H9 (cell line): ENCODE measurements around the gene ARGFX. TPM values are rescaled to one million over a fixed set of nuclear protein-coding genes. Genes with fewer than 3 reads are reported as not detected.
A peak's percentile ranks its signal among the peaks of the same experiment; 100 is the strongest.

Source experiments
- DNase-seq: peaks from one replicate; pipeline ENCODE4 v3.0.0-alpha.2; 2017
- H2AFZ ChIP-seq: one replicate; pipeline ENCODE4 v1.6.1; 2013; ENCODE audit warnings: mild to moderate bottlenecking, low read length, control low read depth, moderate library complexity
- H2AK5ac ChIP-seq: 2 replicates; pipeline ENCODE4 v1.6.1; 2013; ENCODE audit warnings: low read length, control low read depth, mixed read lengths; ENCODE audit not compliant: insufficient read length
- H2BK120ac ChIP-seq: one replicate; pipeline ENCODE4 v1.6.1; 2013; ENCODE audit warnings: low read depth, mild to moderate bottlenecking, low read length, control low read depth, inconsistent platforms; ENCODE audit not compliant: poor library complexity, severe bottlenecking
- H2BK12ac ChIP-seq: 2 replicates; pipeline ENCODE4 v1.6.1; 2013; ENCODE audit warnings: low read length, control low read depth, mixed read lengths, low read depth; ENCODE audit not compliant: insufficient read length
- H2BK15ac ChIP-seq: 2 replicates; pipeline ENCODE4 v1.6.1; 2013; ENCODE audit warnings: low read depth, low read length, control low read depth
- H2BK20ac ChIP-seq: one replicate; pipeline ENCODE4 v1.6.1; 2013; ENCODE audit warnings: low read depth, mild to moderate bottlenecking, low read length, control low read depth, inconsistent platforms; ENCODE audit not compliant: poor library complexity, severe bottlenecking
- H2BK5ac ChIP-seq: 2 replicates; pipeline ENCODE4 v1.6.1; 2013; ENCODE audit warnings: low read length, control low read depth, mixed read lengths; ENCODE audit not compliant: insufficient read length
- H3K14ac ChIP-seq: 2 replicates; pipeline ENCODE4 v1.6.1; 2013; ENCODE audit warnings: low read length, control low read depth; ENCODE audit not compliant: insufficient read depth
- H3K18ac ChIP-seq: 2 replicates; pipeline ENCODE4 v1.6.1; 2013; ENCODE audit warnings: low read depth, mild to moderate bottlenecking, mixed read lengths, low read length, control low read depth; ENCODE audit not compliant: insufficient read length
- H3K23ac ChIP-seq: 2 replicates; pipeline ENCODE4 v1.6.1; 2013; ENCODE audit warnings: low read length, control low read depth, mixed read lengths, low read depth; ENCODE audit not compliant: insufficient read length
- H3K23me2 ChIP-seq: 2 replicates; pipeline ENCODE4 v1.6.1; 2013; ENCODE audit warnings: low read depth, mild to moderate bottlenecking, mixed read lengths, low read length, control low read depth; ENCODE audit not compliant: insufficient read length, poor library complexity, severe bottlenecking
- H3K27ac ChIP-seq: 2 replicates; pipeline ENCODE4 v1.5.1; 2013; ENCODE audit warnings: low read length, control low read depth, mixed read lengths, low read depth; ENCODE audit not compliant: insufficient read length
- H3K27me3 ChIP-seq: 2 replicates; pipeline ENCODE4 v1.6.1; 2013; ENCODE audit warnings: low read length, control low read depth, inconsistent platforms; ENCODE audit not compliant: insufficient read depth
- H3K4ac ChIP-seq: 2 replicates; pipeline ENCODE4 v1.6.1; 2013; ENCODE audit warnings: low read depth, mild to moderate bottlenecking, control low read depth, inconsistent platforms, low read length, moderate library complexity
- H3K4me1 ChIP-seq: 2 replicates; pipeline ENCODE4 v1.6.1; 2013; ENCODE audit warnings: low read length, control low read depth, inconsistent platforms; ENCODE audit not compliant: insufficient read depth
- H3K4me2 ChIP-seq: 2 replicates; pipeline ENCODE4 v1.6.1; 2013; ENCODE audit warnings: low read length, control low read depth, mixed read lengths; ENCODE audit not compliant: insufficient read length, insufficient read depth
- H3K56ac ChIP-seq: 2 replicates; pipeline ENCODE4 v1.6.1; 2013; ENCODE audit warnings: low read depth, mild to moderate bottlenecking, mixed read lengths, low read length, control low read depth; ENCODE audit not compliant: insufficient read length
- H3K79me1 ChIP-seq: 2 replicates; pipeline ENCODE4 v1.6.1; 2013; ENCODE audit warnings: low read depth, mild to moderate bottlenecking, moderate library complexity, low read length, control low read depth, inconsistent platforms; ENCODE audit not compliant: insufficient read depth, poor library complexity, severe bottlenecking
- H3K79me2 ChIP-seq: 2 replicates; pipeline ENCODE4 v1.6.1; 2013; ENCODE audit warnings: low read length, control low read depth, inconsistent platforms; ENCODE audit not compliant: insufficient read depth
- H3K9ac ChIP-seq: 2 replicates; pipeline ENCODE4 v1.6.1; 2013; ENCODE audit warnings: low read length, control low read depth, mixed read lengths; ENCODE audit not compliant: insufficient read length; ENCODE audit errors: extremely low read depth
- H3K9me3 ChIP-seq: one replicate; pipeline ENCODE4 v1.6.1; 2013; ENCODE audit warnings: low read depth, low read length, inconsistent platforms; ENCODE audit not compliant: control insufficient read depth
- H3T11ph ChIP-seq: one replicate; pipeline ENCODE4 v1.6.1; 2013; ENCODE audit warnings: mild to moderate bottlenecking, low read length, control low read depth, inconsistent platforms
- H4K20me1 ChIP-seq: one replicate; pipeline ENCODE4 v1.6.1; 2013; ENCODE audit not compliant: control insufficient read depth, insufficient read length, insufficient read depth
- H4K5ac ChIP-seq: 2 replicates; pipeline ENCODE4 v1.6.1; 2013; ENCODE audit warnings: low read depth, mild to moderate bottlenecking, mixed read lengths, low read length, control low read depth; ENCODE audit not compliant: insufficient read length
- H4K8ac ChIP-seq: replicated peaks from 2 replicates; pipeline ENCODE4 v1.6.1; 2013; ENCODE audit warnings: low read length, control low read depth, mixed read lengths, low read depth; ENCODE audit not compliant: insufficient read length
- H4K91ac ChIP-seq: 2 replicates; pipeline ENCODE4 v1.6.1; 2013; ENCODE audit warnings: low read depth, mild to moderate bottlenecking, moderate library complexity, mixed read lengths, low read length, control low read depth; ENCODE audit not compliant: insufficient read length
- H3K27ac Mint-ChIP-seq, 3 experiments: 2 replicates in 2 of 3; 3 replicates in 1 of 3; pipeline ENCODE4 v1.8.0; 2020 to 2021; ENCODE audit warnings: mixed read lengths in 3 of 3, mild to moderate bottlenecking in 1 of 3, moderate library complexity in 1 of 3
- H3K27me3 Mint-ChIP-seq: 2 replicates; pipeline ENCODE4 v1.8.0; 2021; ENCODE audit warnings: low read depth, mild to moderate bottlenecking, moderate library complexity, mixed read lengths
- H3K36me3 Mint-ChIP-seq, 3 experiments: 2 replicates in 2 of 3; 3 replicates in 1 of 3; pipeline ENCODE4 v1.8.0; 2020 to 2021; ENCODE audit warnings: low read depth in 3 of 3, mixed read lengths in 3 of 3; ENCODE audit not compliant: insufficient read depth in 1 of 3
- H3K4me1 Mint-ChIP-seq, 2 experiments: 2 replicates each; pipeline ENCODE4 v1.8.0; 2020; ENCODE audit warnings: mixed read lengths in 2 of 2
- H3K4me3 Mint-ChIP-seq, 2 experiments: 2 replicates in 1 of 2; 3 replicates in 1 of 2; pipeline ENCODE4 v1.8.0; 2020 to 2021; ENCODE audit warnings: mild to moderate bottlenecking in 2 of 2, mixed read lengths in 2 of 2, moderate library complexity in 1 of 2
- H3K9me3 Mint-ChIP-seq, 2 experiments: 2 replicates in 1 of 2; 3 replicates in 1 of 2; pipeline ENCODE4 v1.8.0; 2020; ENCODE audit warnings: mild to moderate bottlenecking in 2 of 2, mixed read lengths in 2 of 2, moderate library complexity in 1 of 2
- CTCF ChIP-seq: fragments of 200-600 bp; sonication (generic); conservative IDR thresholded peaks from 3 replicates; pipeline ENCODE4 v1.8.0; 2021; ENCODE audit warnings: antibody characterized with exemption, mild to moderate bottlenecking
- WGBS: extraction: QIAGEN DNeasy Blood & Tissue Kit; methylation state at CpG from one replicate; pipeline ENCODE4 v1.1.7; 2013; ENCODE audit warnings: missing lambda C conversion rate, low lambda C conversion rate, mixed read lengths; ENCODE audit not compliant: insufficient read length; ENCODE audit errors: extremely low coverage; 5-methylcytosine and 5-hydroxymethylcytosine counted together
- total RNA-seq: library from RNA; stranded (reverse); gene quantifications from 2 replicates; pipeline ENCODE4 v1.2.1, GENCODE V29; 2021

ARGFX gene
- total RNA-seq, 1 experiment from 2014 or later: not detected

GRCh38 chr3:121595765-121596406, 28.1 kb downstream of the ARGFX start:
- H3K4me3 Mint-ChIP-seq: no peak overlapping the region
- no peak overlapping the region for H2AFZ ChIP-seq
- no peaks in the 10 kb centered on the region for H3K9me3 Mint-ChIP-seq

More at GRCh38 chr3:121595765-121596406, 28.1 kb downstream of the ARGFX start:
- Histone ChIP-seq H4K91ac (no peak overlapping the region), H3K79me2 (no peaks in the 10 kb centered on the region), H2BK20ac (peak overlapping the region; percentile 29), H4K8ac (no peak overlapping the region), H2BK12ac (peak overlapping the region; percentile 63), H3K56ac (no peak overlapping the region), H3K18ac (peak overlapping the region; percentile 68), H2AK5ac (no peak overlapping the region), H3K4ac (no peak overlapping the region), H3T11ph (no peak overlapping the region), H4K20me1 (no peaks in the 10 kb centered on the region), H3K23me2 (no peaks in the 10 kb centered on the region), H3K9ac (no peak overlapping the region), H2BK15ac (no peak overlapping the region), H3K14ac (no peak overlapping the region), H2BK120ac (peak overlapping the region; percentile 48), H2BK5ac (no peak overlapping the region), H3K27ac (no peak overlapping the region), H3K4me1 (peaks cover 12% of the 10 kb centered on the region; the same call in 1 of the 2 replicates), H3K4me2 (no peak overlapping the region), H3K27me3 (no peaks in the 10 kb centered on the region), H4K5ac (no peak overlapping the region), H3K23ac (no peak overlapping the region), H3K9me3 (no peaks in the 10 kb centered on the region), H3K79me1 (no peaks in the 10 kb centered on the region)
- Mint-ChIP-seq H3K4me1 (peaks cover 46 to 51% of the 10 kb centered on the region in 2 experiments), H3K27ac (no peak overlapping the region), H3K36me3 (no peaks in the 10 kb centered on the region; a peak in 1 of 7 replicates), H3K27me3 (no peaks in the 10 kb centered on the region)
- no peak for DNase-seq
- TF ChIP-seq CTCF: no peak
- no CpG with 5 or more reads among the region's 4 CpGs for whole genome bisulfite sequencing
